AG04449 (cell line): ENCODE data around the gene PLEKHG4B.

Experiments used
- CTCF ChIA-PET: fragments of 350-600 bp; formaldehyde crosslinking; extraction: SDS; loops from one replicate; lab custom pipeline; 2021; ENCODE audit warnings: antibody characterized with exemption; lab: Yijun Ruan, JAX
- POLR2A ChIA-PET: fragments of 400-600, 350-600 bp; formaldehyde crosslinking; extraction: SDS; loops from one replicate; lab custom pipeline; 2020; ENCODE audit warnings: antibody characterized with exemption, inconsistent platforms; lab: Yijun Ruan, JAX
- DNase-seq: peaks from one replicate; pipeline ENCODE4 v3.0.0-alpha.2; 2010; ENCODE audit warnings: low read depth, low spot score
- H3K4me3 ChIP-seq: 2 replicates; pipeline ENCODE4 v1.5.1; 2011; ENCODE audit warnings: low read depth, mild to moderate bottlenecking, control low read depth, low read length
- CTCF ChIP-seq: IDR thresholded peaks from one replicate; pipeline ENCODE4 v1.5.1; 2011; ENCODE audit warnings: mild to moderate bottlenecking, moderate library complexity, low read length, control low read depth, inconsistent platforms; ENCODE audit not compliant: insufficient read depth; ENCODE audit errors: missing control alignments

PLEKHG4B gene

GRCh38 chr5:191949-192690, 100.2 kb downstream of the PLEKHG4B start:
- ChIA-PET CTCF (interaction anchor here (0.8 to 2.0 kb wide), 4 partner anchors 8 to 239 kb away, joined by 3 to 6 read pairs (median 4); no protein-coding TSS in a partner anchor), POLR2A (interaction anchor here (0.6 kb wide), 1 partner anchor 28 kb away, joined by 3 read pairs; no protein-coding TSS in a partner anchor)
- H3K4me3 ChIP-seq, result no peak overlapping the region
- DNase-seq, result no peak
- no peak for TF ChIP-seq CTCF

DNA sequence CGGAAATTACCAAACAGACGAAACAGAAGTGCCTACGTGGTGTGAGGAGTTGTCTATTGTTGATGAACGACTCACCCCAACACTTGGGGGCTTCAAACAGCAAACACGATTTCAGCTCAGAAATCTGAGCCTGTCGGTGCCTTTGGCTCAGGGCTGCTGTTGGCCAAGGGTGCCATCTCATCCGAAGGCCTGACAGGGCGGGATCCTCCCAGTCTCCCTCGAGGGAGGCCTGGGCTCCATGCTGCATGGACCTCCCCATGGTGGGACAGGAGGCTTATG, 100.7 kb downstream of the PLEKHG4B start:
- ChIA-PET CTCF (no interaction called here), POLR2A (interaction anchor here (0.6 kb wide), 1 partner anchor 27 kb away, joined by 3 read pairs; no protein-coding TSS in a partner anchor)
- no peak for DNase-seq
- no peak for TF ChIP-seq CTCF
- no peak overlapping the region for H3K4me3 ChIP-seq

- no peak overlapping the region for H3K4me3 ChIP-seq
- POLR2A ChIA-PET, result interaction anchor here (0.6 kb wide), 1 partner anchor 26 kb away, joined by 3 read pairs; no protein-coding TSS in a partner anchor
- CTCF ChIA-PET, result interaction anchor here (1.4 kb wide), 1 partner anchor 14 kb away, joined by 3 read pairs; no protein-coding TSS in a partner anchor
- DNase-seq, result no peak
- TF ChIP-seq CTCF, result no peak
Observed at GRCh38 chr5:192970-193831, 101.2 kb downstream of the PLEKHG4B start.

GRCh38 chr5:194102-194501, 102.1 kb downstream of the PLEKHG4B start:
- DNase-seq, result no peak
- no peak for TF ChIP-seq CTCF
- CTCF ChIA-PET, result interaction anchor here (1.1 to 1.4 kb wide), 2 partner anchors 10 to 13 kb away, joined by 3 read pairs; no protein-coding TSS in a partner anchor
- H3K4me3 ChIP-seq, result no peak overlapping the region
- POLR2A ChIA-PET, result no interaction called here

DNA sequence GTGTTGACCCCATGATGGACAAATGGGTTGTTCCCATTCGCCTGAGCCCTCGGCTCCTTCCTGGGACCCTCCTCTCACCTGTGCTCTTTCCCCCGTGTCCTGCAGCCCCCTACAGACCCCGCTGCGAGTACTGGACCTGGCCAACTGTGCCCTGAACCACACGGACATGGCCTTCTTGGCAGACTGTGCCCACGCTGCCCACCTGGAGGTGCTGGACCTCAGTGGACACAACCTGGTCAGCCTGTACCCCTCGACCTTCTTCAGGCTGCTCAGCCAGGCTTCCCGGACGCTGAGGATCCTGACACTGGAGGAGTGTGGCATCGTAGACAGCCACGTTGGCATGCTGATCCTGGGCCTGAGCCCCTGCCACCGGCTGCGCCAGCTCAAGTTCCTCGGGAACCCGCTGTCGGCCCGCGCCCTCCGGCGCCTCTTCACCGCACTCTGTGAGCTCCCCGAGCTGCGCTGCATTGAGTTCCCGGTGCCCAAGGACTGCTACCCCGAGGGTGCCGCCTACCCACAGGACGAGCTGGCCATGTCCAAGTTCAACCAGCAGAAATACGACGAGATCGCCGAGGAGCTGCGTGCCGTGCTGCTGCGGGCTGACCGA, 102.7 kb downstream of the PLEKHG4B start:
- POLR2A ChIA-PET, result no interaction called here
- CTCF ChIA-PET, result interaction anchor here (1.1 to 1.4 kb wide), 2 partner anchors 9 to 13 kb away, joined by 3 read pairs; no protein-coding TSS in a partner anchor

More for the DNA sequence above, 102.7 kb downstream of the PLEKHG4B start:
- no peak for TF ChIP-seq CTCF
- H3K4me3 ChIP-seq, result no peak overlapping the region
- DNase-seq, result no peak
